GM12873 (cell line): ENCODE data around the gene TUBA4A.

Experiments used
- CTCF ChIP-seq: IDR thresholded peaks from 2 replicates; pipeline ENCODE4 v1.5.1; 2012; ENCODE audit warnings: low read depth, mild to moderate bottlenecking, moderate library complexity, low read length, control low read depth; ENCODE audit not compliant: insufficient read depth; ENCODE audit errors: missing control alignments

Gene TUBA4A

GRCh38 chr2:219291394-219291793 lies 37.7 kb upstream of the TUBA4A start:
- no peak for TF ChIP-seq CTCF

GRCh38 chr2:219290381-219291171 lies 36.9 kb upstream of the TUBA4A start:
- TF ChIP-seq CTCF: no peak

GRCh38 chr2:219289537-219290361 lies 36.0 kb upstream of the TUBA4A start:
- no peak for TF ChIP-seq CTCF

GRCh38 chr2:219289195-219289536 lies 35.4 kb upstream of the TUBA4A start:
- TF ChIP-seq CTCF: no peak

- TF ChIP-seq CTCF: no peak
Measured at GRCh38 chr2:219287580-219288265, 34.0 kb upstream of the TUBA4A start.

GRCh38 chr2:219286436-219287115 lies 32.9 kb upstream of the TUBA4A start:
- no peak for TF ChIP-seq CTCF
